HEK293 (cell line): ENCODE measurements around the gene GRB10.
"Not testable (repeated sequence)": the region's sequence is repeated elsewhere in the genome, so short reads cannot be mapped to it uniquely, and the experiment has no call there.

Source experiments
- IKZF3 ChIP-seq: fragments of 450-650 bp; IDR thresholded peaks from 2 replicates; pipeline ENCODE4 v1.5.0; 2018; ENCODE audit warnings: missing biosample characterization, mild to moderate bottlenecking, missing genetic modification characterization, moderate library complexity
- ZBTB8A ChIP-seq: fragments of 450-650 bp; formaldehyde crosslinking; IDR thresholded peaks from 2 replicates; pipeline ENCODE4 v1.5.1; 2016; ENCODE audit warnings: missing biosample characterization, missing genetic modification characterization
- ZNF202 ChIP-seq: fragments of 450-650 bp; formaldehyde crosslinking; IDR thresholded peaks from 2 replicates; pipeline ENCODE4 v1.5.1; 2016; ENCODE audit warnings: missing biosample characterization, missing genetic modification characterization, borderline replicate concordance
- ZNF391 ChIP-seq: fragments of 450-650 bp; formaldehyde crosslinking; IDR thresholded peaks from 2 replicates; pipeline ENCODE4 v1.5.1; 2016; ENCODE audit warnings: low read depth, missing biosample characterization, missing genetic modification characterization, borderline replicate concordance
- TF ChIP-seq, protein P1 (sequence below): fragments of 450-650 bp; formaldehyde crosslinking; IDR thresholded peaks from 2 replicates; pipeline ENCODE4 v1.5.1; 2016; ENCODE audit warnings: missing biosample characterization, missing genetic modification characterization
- TF ChIP-seq, protein P2 (sequence below): fragments of 450-650 bp; formaldehyde crosslinking; IDR thresholded peaks from 2 replicates; pipeline ENCODE4 v1.5.1; 2016; ENCODE audit warnings: missing biosample characterization, missing genetic modification characterization
- TF ChIP-seq, protein P3 (sequence below): fragments of 450-650 bp; formaldehyde crosslinking; IDR thresholded peaks from 2 replicates; pipeline ENCODE4 v1.5.1; 2016; ENCODE audit warnings: missing biosample characterization, missing genetic modification characterization

DNA sequence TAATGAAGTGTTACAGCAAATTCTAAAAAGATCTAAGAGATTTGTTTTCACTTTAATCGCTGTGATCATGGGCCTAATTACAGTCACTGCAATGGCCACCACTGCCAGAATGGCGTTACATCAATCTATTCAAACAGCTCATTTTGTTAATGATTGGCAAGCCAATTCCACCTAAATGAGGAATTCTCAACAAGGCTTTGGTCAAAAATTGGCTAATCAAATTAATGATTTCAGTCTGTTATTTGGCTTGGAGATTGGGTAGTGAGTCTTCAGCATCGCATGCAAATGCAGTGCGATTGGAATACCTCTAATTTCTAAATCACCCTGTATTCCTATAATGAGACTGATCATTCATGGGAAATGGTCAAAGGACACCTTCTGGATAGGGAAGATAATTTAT is 200.4 kb downstream of the GRB10 start:
- not testable (repeated sequence) for TF ChIP-seq ZNF202, ZNF391, ZBTB8A, IKZF3 (tag by site-specific recombination)
- TF ChIP-seq, protein P1, sequence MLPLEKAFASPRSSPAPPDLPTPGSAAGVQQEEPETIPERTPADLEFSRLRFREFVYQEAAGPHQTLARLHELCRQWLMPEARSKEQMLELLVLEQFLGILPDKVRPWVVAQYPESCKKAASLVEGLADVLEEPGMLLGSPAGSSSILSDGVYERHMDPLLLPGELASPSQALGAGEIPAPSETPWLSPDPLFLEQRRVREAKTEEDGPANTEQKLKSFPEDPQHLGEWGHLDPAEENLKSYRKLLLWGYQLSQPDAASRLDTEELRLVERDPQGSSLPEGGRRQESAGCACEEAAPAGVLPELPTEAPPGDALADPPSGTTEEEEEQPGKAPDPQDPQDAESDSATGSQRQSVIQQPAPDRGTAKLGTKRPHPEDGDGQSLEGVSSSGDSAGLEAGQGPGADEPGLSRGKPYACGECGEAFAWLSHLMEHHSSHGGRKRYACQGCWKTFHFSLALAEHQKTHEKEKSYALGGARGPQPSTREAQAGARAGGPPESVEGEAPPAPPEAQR (tag by site-specific recombination), result not testable (repeated sequence)
- TF ChIP-seq, protein P2, sequence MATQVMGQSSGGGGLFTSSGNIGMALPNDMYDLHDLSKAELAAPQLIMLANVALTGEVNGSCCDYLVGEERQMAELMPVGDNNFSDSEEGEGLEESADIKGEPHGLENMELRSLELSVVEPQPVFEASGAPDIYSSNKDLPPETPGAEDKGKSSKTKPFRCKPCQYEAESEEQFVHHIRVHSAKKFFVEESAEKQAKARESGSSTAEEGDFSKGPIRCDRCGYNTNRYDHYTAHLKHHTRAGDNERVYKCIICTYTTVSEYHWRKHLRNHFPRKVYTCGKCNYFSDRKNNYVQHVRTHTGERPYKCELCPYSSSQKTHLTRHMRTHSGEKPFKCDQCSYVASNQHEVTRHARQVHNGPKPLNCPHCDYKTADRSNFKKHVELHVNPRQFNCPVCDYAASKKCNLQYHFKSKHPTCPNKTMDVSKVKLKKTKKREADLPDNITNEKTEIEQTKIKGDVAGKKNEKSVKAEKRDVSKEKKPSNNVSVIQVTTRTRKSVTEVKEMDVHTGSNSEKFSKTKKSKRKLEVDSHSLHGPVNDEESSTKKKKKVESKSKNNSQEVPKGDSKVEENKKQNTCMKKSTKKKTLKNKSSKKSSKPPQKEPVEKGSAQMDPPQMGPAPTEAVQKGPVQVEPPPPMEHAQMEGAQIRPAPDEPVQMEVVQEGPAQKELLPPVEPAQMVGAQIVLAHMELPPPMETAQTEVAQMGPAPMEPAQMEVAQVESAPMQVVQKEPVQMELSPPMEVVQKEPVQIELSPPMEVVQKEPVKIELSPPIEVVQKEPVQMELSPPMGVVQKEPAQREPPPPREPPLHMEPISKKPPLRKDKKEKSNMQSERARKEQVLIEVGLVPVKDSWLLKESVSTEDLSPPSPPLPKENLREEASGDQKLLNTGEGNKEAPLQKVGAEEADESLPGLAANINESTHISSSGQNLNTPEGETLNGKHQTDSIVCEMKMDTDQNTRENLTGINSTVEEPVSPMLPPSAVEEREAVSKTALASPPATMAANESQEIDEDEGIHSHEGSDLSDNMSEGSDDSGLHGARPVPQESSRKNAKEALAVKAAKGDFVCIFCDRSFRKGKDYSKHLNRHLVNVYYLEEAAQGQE, result not testable (repeated sequence)
- TF ChIP-seq, protein P3, sequence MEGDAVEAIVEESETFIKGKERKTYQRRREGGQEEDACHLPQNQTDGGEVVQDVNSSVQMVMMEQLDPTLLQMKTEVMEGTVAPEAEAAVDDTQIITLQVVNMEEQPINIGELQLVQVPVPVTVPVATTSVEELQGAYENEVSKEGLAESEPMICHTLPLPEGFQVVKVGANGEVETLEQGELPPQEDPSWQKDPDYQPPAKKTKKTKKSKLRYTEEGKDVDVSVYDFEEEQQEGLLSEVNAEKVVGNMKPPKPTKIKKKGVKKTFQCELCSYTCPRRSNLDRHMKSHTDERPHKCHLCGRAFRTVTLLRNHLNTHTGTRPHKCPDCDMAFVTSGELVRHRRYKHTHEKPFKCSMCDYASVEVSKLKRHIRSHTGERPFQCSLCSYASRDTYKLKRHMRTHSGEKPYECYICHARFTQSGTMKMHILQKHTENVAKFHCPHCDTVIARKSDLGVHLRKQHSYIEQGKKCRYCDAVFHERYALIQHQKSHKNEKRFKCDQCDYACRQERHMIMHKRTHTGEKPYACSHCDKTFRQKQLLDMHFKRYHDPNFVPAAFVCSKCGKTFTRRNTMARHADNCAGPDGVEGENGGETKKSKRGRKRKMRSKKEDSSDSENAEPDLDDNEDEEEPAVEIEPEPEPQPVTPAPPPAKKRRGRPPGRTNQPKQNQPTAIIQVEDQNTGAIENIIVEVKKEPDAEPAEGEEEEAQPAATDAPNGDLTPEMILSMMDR (tag by site-specific recombination), result not testable (repeated sequence)
